Ramos (cell line): ENCODE results near the gene MAP4.

Experiments
- in situ Hi-C: fragments of 300-500 bp; cut with MboI; formaldehyde crosslinking; loops from one replicate; pipeline ENCODE4 v1.14.3; 2022; ENCODE audit warnings: low sequenced_read_pairs; ENCODE audit not compliant: unreplicated experiment

MAP4 gene

DNA sequence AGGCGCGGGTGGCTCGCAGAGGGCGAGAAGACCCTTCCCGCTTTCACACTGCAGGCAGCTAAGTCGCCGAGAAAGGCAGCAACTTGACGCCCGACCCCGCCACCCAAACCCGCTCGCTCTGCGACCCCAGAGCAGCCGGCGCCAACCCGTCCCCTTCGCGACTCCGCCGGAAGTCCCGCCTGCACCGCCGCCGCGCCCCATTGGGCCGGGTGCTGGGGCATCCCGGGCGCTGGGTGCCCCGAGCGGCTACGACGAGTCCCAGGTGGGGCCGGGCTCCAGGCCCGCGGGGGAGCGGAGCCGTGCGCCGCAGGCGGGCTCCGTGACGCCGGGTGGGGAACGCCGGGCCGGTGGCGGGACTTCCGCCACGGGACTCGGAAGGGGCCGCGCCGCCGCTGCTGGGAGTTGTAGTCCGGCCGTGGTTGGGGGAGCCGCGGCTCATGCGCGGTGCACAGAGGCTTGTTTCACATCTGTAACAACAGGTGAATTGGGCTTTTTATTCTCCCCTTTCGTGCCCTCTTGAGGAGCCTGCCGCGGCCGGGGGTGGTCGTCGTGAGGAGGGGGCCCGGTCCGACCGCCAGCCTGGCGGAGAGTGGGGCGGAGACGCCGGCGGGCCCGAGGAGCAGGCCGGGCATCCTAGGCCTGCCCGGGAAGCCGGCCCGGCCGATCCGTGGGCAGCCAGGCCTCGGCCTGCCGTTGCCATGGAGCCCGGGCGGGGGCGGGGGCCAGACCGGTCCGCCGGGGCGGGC lies 213.3 kb downstream of the MAP4 start, which contains the start of gene DHX30:
DHX30 (plus strand) TSS at position 405 of the 746 bp plus-strand sequence. CDS start 7,546 bp downstream, outside the sequence.
- in situ Hi-C loops: no loop called here
